ENCODE measurements around the gene IFI35.
A peak's percentile ranks its signal among the peaks of the same experiment; 100 is the strongest.
"Not testable (repeated sequence)": the region's sequence is repeated elsewhere in the genome, so short reads cannot be mapped to it uniquely, and the experiment has no call there.

The IFI35 gene

GRCh38 chr17:43024407-43025289 lies 18.1 kb downstream of the IFI35 start, which contains the start of gene RND2:
RND2 (plus strand) TSS chr17:43025231; CDS start chr17:43025348, 117 bp downstream.
- peak; percentile 99 for DNase-seq (ENCODE audit: low spot score)

GRCh38 chr17:43025290-43025657 lies 18.7 kb downstream of the IFI35 start:
- DNase-seq (ENCODE audit: low spot score) = no peak

GRCh38 chr17:43025766-43026537 lies 19.4 kb downstream of the IFI35 start:
- DNase-seq (ENCODE audit: low spot score) = no peak

DNA sequence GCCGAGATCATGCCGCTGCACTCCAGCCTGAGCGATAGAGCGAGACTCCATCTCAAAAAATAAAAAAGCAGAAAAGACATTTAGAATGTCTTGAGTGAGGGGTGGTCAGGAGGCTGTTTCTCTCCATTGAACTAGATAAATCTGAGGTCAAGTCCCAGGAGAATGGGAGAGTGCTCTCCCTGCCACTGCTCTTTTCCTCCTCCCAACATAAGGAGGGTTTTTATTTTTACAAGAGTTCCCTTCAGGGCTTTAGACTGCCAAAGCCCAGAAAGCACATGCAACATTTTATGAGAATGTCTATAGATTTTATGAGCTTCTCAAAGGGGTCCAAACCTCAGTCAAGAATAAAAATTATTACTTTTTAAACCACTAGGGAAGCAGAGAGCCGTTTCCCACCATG lies 20.0 kb downstream of the IFI35 start:
- no peak for DNase-seq (ENCODE audit: low spot score)

- DNase-seq (ENCODE audit: low spot score) = no peak
Observed at GRCh38 chr17:43027091-43028032, 20.8 kb downstream of the IFI35 start.

DNA sequence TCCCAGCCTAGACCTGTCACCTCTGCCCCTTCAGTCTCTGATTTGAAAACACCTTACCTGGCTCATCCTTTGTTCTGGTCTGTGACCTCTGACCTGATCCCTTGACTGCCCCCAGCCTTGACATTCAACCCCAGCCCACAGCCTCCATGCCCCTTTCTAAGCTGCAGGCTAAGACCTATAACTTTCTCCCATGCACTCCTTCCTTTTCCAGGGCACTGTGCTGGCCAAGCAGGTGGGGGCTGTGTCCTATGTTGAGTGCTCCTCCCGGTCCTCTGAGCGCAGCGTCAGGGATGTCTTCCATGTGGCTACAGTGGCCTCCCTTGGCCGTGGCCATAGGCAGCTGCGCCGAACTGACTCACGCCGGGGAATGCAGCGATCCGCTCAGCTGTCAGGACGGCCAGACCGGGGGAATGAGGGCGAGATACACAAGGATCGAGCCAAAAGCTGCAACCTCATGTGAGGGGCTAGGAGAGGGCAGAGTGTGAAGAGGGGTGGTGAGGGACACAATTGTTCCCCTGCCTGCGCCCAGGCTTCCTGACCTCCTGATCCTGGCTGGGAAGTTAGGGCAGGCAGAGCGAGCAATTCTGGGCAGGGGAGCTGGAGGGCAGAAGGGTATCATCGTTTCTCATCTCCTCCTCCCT lies 21.8 kb downstream of the IFI35 start:
- DNase-seq (ENCODE audit: low spot score) = no peak

- DNase-seq (ENCODE audit: low spot score) = no peak
Observed at GRCh38 chr17:43030137-43030767, 23.7 kb downstream of the IFI35 start.

DNA sequence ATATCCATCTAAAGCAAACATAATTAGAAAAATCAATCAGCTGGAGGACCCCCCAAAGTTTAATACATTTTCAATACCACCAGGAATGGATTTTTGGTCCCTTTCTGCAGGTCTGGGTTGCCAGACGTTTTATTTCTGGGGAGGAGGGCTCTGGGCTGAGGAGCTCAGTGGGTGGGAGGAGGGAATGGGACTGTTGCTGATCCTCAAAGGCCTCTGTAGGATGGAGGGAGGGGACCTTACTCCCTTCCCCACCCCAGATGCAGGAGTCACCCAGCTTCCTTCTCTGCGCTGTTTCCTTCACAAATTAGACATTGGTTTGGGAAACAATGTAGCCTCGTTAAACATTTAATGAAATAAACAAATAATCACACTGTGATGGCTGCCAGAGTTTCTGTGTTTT lies 25.1 kb downstream of the IFI35 start:
- no peak for DNase-seq (ENCODE audit: low spot score)

DNA sequence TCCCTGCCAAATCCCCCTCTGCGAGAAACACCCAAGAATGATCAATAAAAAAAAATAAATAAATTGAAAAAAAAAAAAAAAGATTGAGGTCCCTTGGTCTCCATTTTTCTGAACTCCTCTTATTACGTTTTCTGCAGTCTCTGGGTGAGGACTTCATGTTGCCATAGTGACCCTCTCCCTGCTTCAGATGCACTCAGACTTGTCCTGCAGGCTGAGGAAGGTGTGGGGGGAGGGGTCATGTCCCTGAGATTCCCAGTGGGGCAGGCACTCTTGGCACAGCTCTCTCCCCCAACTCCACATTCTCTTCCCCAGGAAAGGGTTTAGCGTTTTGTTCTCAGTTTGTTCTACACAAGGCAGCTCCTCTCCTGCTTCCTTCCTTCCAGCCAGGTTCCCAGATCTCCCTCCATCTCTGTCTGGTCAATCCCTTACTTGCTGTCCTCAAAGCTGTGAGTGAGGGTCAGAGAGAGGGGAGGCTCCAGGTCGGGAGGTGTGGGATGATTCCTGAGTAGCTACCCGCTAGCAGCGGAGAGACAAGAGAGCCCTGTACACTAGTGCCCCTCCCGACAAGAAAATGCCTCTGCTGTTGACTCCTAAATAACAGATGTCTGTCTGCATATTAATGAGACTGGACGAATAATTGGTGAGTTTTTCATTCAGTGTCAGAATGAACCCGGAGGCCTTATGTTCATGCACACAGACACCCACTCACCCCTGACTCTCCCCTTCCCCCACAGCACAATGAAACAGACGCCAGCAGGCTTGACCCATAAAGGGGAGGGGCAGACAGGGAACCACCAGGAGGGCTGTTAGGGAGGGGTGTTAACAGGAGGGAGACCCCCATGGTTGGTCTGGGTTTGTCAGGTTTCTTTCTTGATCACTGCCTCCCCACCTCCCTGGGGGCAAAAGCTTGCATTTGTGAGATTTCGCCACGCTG lies 27.6 kb downstream of the IFI35 start:
- no peak for DNase-seq (ENCODE audit: low spot score)

DNA sequence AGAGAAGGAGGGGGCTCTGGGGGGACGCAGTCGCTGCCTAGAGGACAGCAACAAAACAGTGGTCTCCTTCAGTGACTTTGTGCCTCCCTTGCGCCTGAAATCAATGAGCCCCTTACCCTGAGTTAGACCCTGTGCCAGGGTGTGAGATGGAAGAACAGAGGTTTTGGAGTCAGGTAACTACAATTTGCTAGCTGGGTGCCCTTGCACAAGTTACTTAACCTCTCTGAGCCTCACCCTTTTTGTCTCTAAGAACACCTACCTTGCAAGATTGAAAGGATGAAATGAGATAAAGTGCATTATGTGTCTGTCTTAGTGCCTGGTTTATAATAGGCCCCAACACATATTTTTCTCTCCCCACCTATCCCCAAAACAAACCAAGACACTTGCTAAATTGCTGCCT lies 28.3 kb downstream of the IFI35 start:
- no peak for DNase-seq (ENCODE audit: low spot score)

GRCh38 chr17:43039646-43040045 lies 33.1 kb downstream of the IFI35 start:
- DNase-seq (ENCODE audit: low spot score) = no peak

GRCh38 chr17:43040655-43041054 lies 34.1 kb downstream of the IFI35 start:
- no peak for DNase-seq (ENCODE audit: low spot score)

DNA sequence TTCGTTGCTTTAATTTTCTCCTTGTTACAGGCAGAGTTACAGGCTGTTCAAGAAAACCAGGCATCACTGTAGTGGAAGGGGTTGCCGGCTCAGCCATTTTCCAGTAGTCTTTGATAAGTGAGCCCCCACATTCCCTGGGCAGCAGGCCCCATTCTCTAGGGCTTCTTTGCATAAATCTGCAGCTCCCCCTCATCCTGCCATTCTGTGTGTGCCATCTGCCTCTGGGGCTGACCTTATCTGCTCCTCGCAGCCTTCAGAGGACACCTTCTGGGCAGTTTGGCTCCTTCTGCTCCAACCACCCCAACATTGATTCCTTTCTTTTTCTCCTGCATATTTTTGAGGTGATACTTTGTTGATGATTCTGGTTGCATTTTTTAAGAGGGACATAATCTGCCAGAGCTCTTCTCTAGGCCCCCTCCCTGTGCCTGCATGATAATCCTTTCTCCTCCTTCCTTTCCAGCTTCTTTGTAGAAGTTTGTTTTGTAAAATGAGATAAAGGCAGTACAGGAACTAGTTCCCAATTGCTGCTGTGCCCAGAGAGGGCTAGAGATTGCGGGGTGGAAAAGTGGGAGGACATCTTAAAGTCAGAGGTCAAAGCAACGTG lies 35.5 kb downstream of the IFI35 start:
- DNase-seq (ENCODE audit: low spot score) = no peak

DNA sequence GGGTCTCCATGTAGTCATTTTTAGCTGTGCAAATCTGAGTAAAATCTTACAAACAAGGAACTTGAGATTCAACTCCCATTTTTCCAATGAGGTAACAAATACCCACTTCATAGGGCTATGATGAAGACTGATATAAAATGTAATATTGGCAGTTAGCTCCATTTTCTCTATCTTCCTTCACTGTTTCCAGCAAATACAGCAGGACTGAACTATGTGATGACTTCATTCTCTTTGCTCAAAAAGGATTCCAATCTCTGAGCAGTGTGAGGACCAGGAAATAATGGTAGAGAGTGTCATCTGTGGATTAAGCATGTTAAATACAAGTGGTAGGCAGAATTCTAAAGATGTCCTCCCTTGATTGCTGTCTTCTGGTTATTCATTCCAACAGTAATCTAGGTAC lies 36.7 kb downstream of the IFI35 start:
- no peak for DNase-seq (ENCODE audit: low spot score)

- DNase-seq (ENCODE audit: low spot score) = no peak
Observed at GRCh38 chr17:43044024-43044423, 37.4 kb downstream of the IFI35 start.

DNA sequence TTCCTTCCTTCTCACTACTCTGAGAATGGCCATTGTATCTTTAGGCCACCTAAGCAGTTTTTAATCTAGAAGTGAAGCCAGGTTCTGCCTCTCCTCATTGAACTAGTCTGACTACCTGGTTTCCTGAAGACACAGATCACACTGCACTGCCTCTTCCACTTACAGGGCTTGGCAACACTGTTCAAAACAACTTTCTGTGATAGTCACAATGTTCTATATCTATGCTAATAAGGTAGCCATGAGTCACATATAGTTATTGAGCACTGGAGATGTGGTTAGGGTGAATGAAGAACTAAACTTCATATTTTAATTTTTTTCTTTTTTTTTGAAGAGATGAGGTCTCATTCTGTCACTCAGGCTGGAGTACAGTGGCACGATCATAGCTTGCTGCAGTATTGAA lies 45.4 kb downstream of the IFI35 start:
- DNase-seq (ENCODE audit: low spot score) = no peak

GRCh38 chr17:43053008-43053407 lies 46.4 kb downstream of the IFI35 start:
- not testable (repeated sequence) for DNase-seq (ENCODE audit: low spot score)

DNA sequence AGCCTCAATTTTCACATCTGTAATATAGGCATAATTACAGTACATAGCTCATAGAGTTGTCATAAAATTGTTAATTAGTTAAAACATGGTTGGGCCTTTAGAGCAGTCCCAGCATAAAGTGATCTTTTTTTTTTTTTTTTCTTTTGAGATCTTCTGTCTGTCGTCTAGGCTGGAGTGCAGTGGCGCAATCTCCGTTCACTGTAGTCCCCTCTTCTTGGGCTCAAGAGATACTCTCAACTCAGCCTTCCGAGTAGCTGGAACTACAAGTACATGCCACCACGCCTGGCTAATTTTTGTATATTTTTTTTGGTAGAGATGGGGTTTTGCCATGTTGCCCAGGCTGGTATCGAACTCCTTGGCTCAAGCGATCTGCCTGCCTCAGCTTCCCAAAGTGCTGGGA lies 49.5 kb downstream of the IFI35 start:
- no peak for DNase-seq (ENCODE audit: low spot score)

DNA sequence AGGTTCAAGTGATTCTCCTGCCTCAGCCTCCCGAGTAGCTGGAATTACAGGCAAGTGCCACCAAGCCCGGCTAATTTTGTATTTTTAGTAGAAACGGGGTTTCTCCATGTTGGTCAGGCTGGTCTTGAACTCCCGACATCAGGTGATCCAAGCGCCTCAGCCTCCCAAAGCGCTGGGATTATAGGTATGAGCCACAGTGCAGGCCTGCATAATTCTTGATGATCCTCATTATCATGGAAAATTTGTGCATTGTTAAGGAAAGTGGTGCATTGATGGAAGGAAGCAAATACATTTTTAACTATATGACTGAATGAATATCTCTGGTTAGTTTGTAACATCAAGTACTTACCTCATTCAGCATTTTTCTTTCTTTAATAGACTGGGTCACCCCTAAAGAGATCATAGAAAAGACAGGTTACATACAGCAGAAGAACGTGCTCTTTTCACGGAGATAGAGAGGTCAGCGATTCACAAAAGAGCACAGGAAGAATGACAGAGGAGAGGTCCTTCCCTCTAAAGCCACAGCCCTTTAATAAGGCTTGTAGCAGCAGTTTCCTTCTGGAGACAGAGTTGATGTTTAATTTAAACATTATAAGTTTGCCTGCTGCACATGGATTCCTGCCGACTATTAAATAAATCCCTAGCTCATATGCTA lies 56.5 kb downstream of the IFI35 start:
- no peak for DNase-seq (ENCODE audit: low spot score)
